HepG2 (cell line): ENCODE data around the gene GALR2. TPM values are rescaled to one million over a fixed set of nuclear protein-coding genes. Genes with fewer than 3 reads are reported as not detected.

Experiments
- ATAC-seq: fragments of 200-7000 bp; cut with Tn5 transposase; 3 replicates; pipeline ENCODE4 v1.9.1; 2020; ENCODE audit warnings: mild to moderate bottlenecking, moderate library complexity
- BruUV-seq: library from RNA; stranded (reverse); fragments of 400-500 nt; replicated peaks from 2 replicates; lab custom pipeline; 2021; lab: Mats Ljungman, UMichigan
- CTCF ChIA-PET: fragments of 300-600 bp; formaldehyde crosslinking; extraction: SDS; loops from one replicate; lab custom pipeline; 2021; ENCODE audit warnings: low total read pairs, inconsistent platforms, low intra/inter-chr PET ratio; lab: Yijun Ruan, JAX
- POLR2A ChIA-PET: fragments of 350-600 bp; sonication (Branson Sonifier 250); formaldehyde crosslinking; loops from one replicate; lab custom pipeline; 2020; ENCODE audit warnings: antibody characterized with exemption, inconsistent platforms; lab: Yijun Ruan, JAX
- DNase-seq: peaks from one replicate; pipeline ENCODE4 v3.0.0-alpha.2; 2015; ENCODE audit warnings: low spot score
- FAIRE-seq: peaks from 3 replicates; lab custom pipeline; 2011; peaks lifted over from hg19 to GRCh38; lab: Jason Lieb, UNC
- H2AFZ ChIP-seq: one replicate; pipeline ENCODE4 v1.6.1; 2011; ENCODE audit warnings: low read length, inconsistent platforms
- H3K27ac ChIP-seq: fragments of 300-600 bp; 3 replicates; pipeline ENCODE4 v1.8.0; 2011; ENCODE audit warnings: mixed run types, mild to moderate bottlenecking, mixed read lengths, low read length, inconsistent platforms; ENCODE audit not compliant: insufficient read depth; ENCODE audit errors: extremely low read length
- H3K27me3 ChIP-seq, 2 experiments: fragments of 200-600 bp in 1 of 2; 2 replicates in 1 of 2; 3 replicates in 1 of 2; pipeline versions ENCODE4 v1.6.0 to v1.8.0; 2011; ENCODE audit warnings: low read length in 2 of 2, mild to moderate bottlenecking in 2 of 2, moderate library complexity in 2 of 2, inconsistent platforms in 1 of 2; ENCODE audit not compliant: insufficient read depth in 2 of 2, control insufficient read depth in 1 of 2
- H3K36me3 ChIP-seq, 2 experiments: fragments of 200-600 bp in 1 of 2; replicated peaks in 1 of 2; 2 replicates in 1 of 2; 3 replicates in 1 of 2; pipeline versions ENCODE4 v1.5.1 to v1.8.0; 2011; ENCODE audit warnings: low read length in 2 of 2, inconsistent platforms in 1 of 2; ENCODE audit not compliant: insufficient read depth in 2 of 2, control insufficient read depth in 1 of 2
- H3K4me1 ChIP-seq: 2 replicates; pipeline ENCODE4 v1.5.1; 2012; ENCODE audit warnings: low read length, inconsistent platforms; ENCODE audit not compliant: insufficient read depth
- H3K4me2 ChIP-seq: 2 replicates; pipeline ENCODE4 v1.6.0; 2011; ENCODE audit warnings: low read depth, low read length, inconsistent platforms
- H3K4me3 ChIP-seq, 3 experiments: fragments of 200-600 bp in 1 of 3; sonication (generic), shearing (Covaris generic) in 1 of 3; replicated peaks in 1 of 3; 2 replicates each; pipeline ENCODE4 v1.5.1; 2011 to 2016; ENCODE audit warnings: low read length in 3 of 3, inconsistent platforms in 2 of 3, low read depth in 2 of 3, mild to moderate bottlenecking in 2 of 3, control low read depth in 1 of 3, mixed read lengths in 1 of 3; ENCODE audit not compliant: insufficient read depth in 1 of 3
- H3K79me2 ChIP-seq: one replicate; pipeline ENCODE4 v1.6.1; 2011; ENCODE audit warnings: low read length, inconsistent platforms; ENCODE audit not compliant: insufficient read depth
- H3K9ac ChIP-seq: 2 replicates; pipeline ENCODE4 v1.6.0; 2011; ENCODE audit warnings: mild to moderate bottlenecking, low read depth, low read length, inconsistent platforms; ENCODE audit not compliant: insufficient read depth
- H3K9me3 ChIP-seq: 2 replicates; pipeline ENCODE4 v1.5.1; 2012; ENCODE audit warnings: mild to moderate bottlenecking, low read length
- H4K20me1 ChIP-seq: 2 replicates; pipeline ENCODE4 v1.6.0; 2011; ENCODE audit warnings: inconsistent platforms, mild to moderate bottlenecking, low read length, moderate library complexity; ENCODE audit not compliant: insufficient read depth
- CSRNP1 ChIP-seq: sonication (generic); formaldehyde crosslinking; IDR thresholded peaks from 2 replicates; pipeline ENCODE4 v1.8.1; 2023; ENCODE audit warnings: mild to moderate bottlenecking, missing genetic modification reagents
- ETV5 ChIP-seq: IDR thresholded peaks from 2 replicates; pipeline ENCODE4 v1.6.1; 2018; ENCODE audit warnings: missing biosample characterization, missing genetic modification reagents, inconsistent platforms, borderline replicate concordance
- GLI4 ChIP-seq: sonication (generic); formaldehyde crosslinking; IDR thresholded peaks from 2 replicates; pipeline ENCODE4 v1.5.1; 2020; ENCODE audit warnings: missing genetic modification reagents, mild to moderate bottlenecking, moderate library complexity, borderline replicate concordance
- HINFP ChIP-seq: sonication (generic); formaldehyde crosslinking; IDR thresholded peaks from 2 replicates; pipeline ENCODE4 v1.4.0; 2020; ENCODE audit warnings: low read depth, mild to moderate bottlenecking, missing genetic modification reagents
- YEATS2 ChIP-seq: sonication (generic); formaldehyde crosslinking; IDR thresholded peaks from 2 replicates; pipeline ENCODE4 v1.4.0; 2020; ENCODE audit warnings: missing genetic modification reagents, borderline replicate concordance
- ZMYM2 ChIP-seq: sonication (generic); formaldehyde crosslinking; IDR thresholded peaks from 2 replicates; pipeline ENCODE4 v1.8.0; 2022; ENCODE audit warnings: mild to moderate bottlenecking, missing genetic modification reagents
- ZMYM4 ChIP-seq: sonication (generic); formaldehyde crosslinking; IDR thresholded peaks from 2 replicates; pipeline ENCODE4 v1.8.1; 2023; ENCODE audit warnings: mild to moderate bottlenecking, missing genetic modification reagents
- ZNF3 ChIP-seq: IDR thresholded peaks from 2 replicates; pipeline ENCODE4 v1.7.0; 2017; ENCODE audit warnings: inconsistent platforms
- ZNF558 ChIP-seq: sonication (generic); formaldehyde crosslinking; IDR thresholded peaks from 2 replicates; pipeline ENCODE4 v1.9.0; 2022; ENCODE audit warnings: mild to moderate bottlenecking, missing genetic modification reagents, borderline replicate concordance
- ZNF563 ChIP-seq: sonication (generic); formaldehyde crosslinking; IDR thresholded peaks from 2 replicates; pipeline ENCODE4 v1.8.0; 2022; ENCODE audit warnings: mild to moderate bottlenecking, moderate library complexity, missing genetic modification reagents
- ZNF883 ChIP-seq: sonication (generic); formaldehyde crosslinking; IDR thresholded peaks from 2 replicates; pipeline ENCODE4 v1.5.1; 2020; ENCODE audit warnings: mild to moderate bottlenecking, missing genetic modification reagents; ENCODE audit errors: not compliant biosample characterization
- ZSCAN21 ChIP-seq: sonication (generic); formaldehyde crosslinking; IDR thresholded peaks from 2 replicates; pipeline ENCODE4 v1.8.0; 2022; ENCODE audit warnings: mild to moderate bottlenecking, missing genetic modification reagents, moderate library complexity, borderline replicate concordance
- WGBS: methylation state at CpG from one replicate; pipeline ENCODE4 v1.1.6; 2017; ENCODE audit warnings: low lambda C conversion rate; 5-methylcytosine and 5-hydroxymethylcytosine counted together
- in situ Hi-C: cut with HindIII; loops from 2 replicates; pipeline ENCODE4 v1.10.0; 2017; ENCODE audit warnings: low pct_unique_long_range_greater_than_20kb; ENCODE audit not compliant: extremely low pct_ligation_motif_present
- intact Hi-C: fragments of 100-400 bp; cut with micrococcal nuclease; formaldehyde crosslinking; loops from one replicate; pipeline ENCODE4 v1.10.0; 2022; ENCODE audit not compliant: unreplicated experiment
- polyA plus RNA-seq, 8 experiments: library from polyadenylated mRNA; depleted of rRNA in 3 of 8; stranded (reverse) in 7 of 8; unstranded in 1 of 8; fragments of >200 nt; fragmentation: Illumina TruSeq in 4 of 8; extraction: Trizol in 4 of 8; gene quantifications; 2 replicates each; pipeline versions ENCODE4 v1.2.1 to v1.2.3, GENCODE V29; 2011 to 2016; ENCODE audit warnings: low read depth in 4 of 8, missing spikeins in 1 of 8, mixed read lengths in 1 of 8; ENCODE audit not compliant: insufficient read depth in 1 of 8
- total RNA-seq, 5 experiments: library from RNA; depleted of rRNA; stranded (reverse); fragments of >200 nt; fragmentation: Illumina TruSeq; extraction: Trizol; gene quantifications; 2 replicates each; pipeline ENCODE4 v1.2.3, GENCODE V29; 2016; ENCODE audit warnings: low read depth in 1 of 5

The GALR2 gene
- total and polyA plus RNA-seq, 2 of the 13 experiments (the other 11 are each of a cell fraction or from before 2014, with no cell fraction given), result 0.48 to 0.58 TPM

GRCh38 chr17:76046064-76046463, 28.5 kb upstream of the GALR2 start:
- Histone ChIP-seq H3K79me2 (no peaks in the 10 kb centered on the region), H3K4me2 (no peak overlapping the region), H2AFZ (no peak overlapping the region), H4K20me1 (no peaks in the 10 kb centered on the region), H3K9me3 (no peaks in the 10 kb centered on the region), H3K36me3 (peaks cover 62 to 94% of the 10 kb centered on the region in 2 experiments), H3K9ac (no peak overlapping the region), H3K27me3 (no peaks in the 10 kb centered on the region), H3K4me3 (no peak overlapping the region), H3K27ac (no peak overlapping the region), H3K4me1 (no peaks in the 10 kb centered on the region)
- intact Hi-C loops, result no loop called here
- WGBS, result over 99% methylated on average over 8 of the region's 8 CpGs
- DNase-seq (no peak), FAIRE-seq (no peak), ATAC-seq (no peak)
- POLR2A ChIA-PET, result interaction anchor here (0.6 to 0.9 kb wide), 2 partner anchors 17 to 266 kb away, joined by 3 read pairs; no protein-coding TSS in a partner anchor
- BruUV-seq, result no TSS peak
- in situ Hi-C loops, result no loop called here
- TF ChIP-seq ZSCAN21 (CRISPR knock-in tag) (no peak), GLI4 (no peak), HINFP (no peak), ZMYM4 (CRISPR knock-in tag) (no peak), ZMYM2 (no peak), ZNF883 (CRISPR knock-in tag) (no peak), ZNF558 (CRISPR knock-in tag) (no peak), YEATS2 (no peak), CSRNP1 (no peak), ZNF3 (CRISPR knock-in tag) (no peak), ZNF563 (CRISPR knock-in tag) (no peak), ETV5 (CRISPR knock-in tag) (no peak)
- CTCF ChIA-PET, result no interaction called here
